ENCODE measurements around the gene SV2B.

The SV2B gene

DNA sequence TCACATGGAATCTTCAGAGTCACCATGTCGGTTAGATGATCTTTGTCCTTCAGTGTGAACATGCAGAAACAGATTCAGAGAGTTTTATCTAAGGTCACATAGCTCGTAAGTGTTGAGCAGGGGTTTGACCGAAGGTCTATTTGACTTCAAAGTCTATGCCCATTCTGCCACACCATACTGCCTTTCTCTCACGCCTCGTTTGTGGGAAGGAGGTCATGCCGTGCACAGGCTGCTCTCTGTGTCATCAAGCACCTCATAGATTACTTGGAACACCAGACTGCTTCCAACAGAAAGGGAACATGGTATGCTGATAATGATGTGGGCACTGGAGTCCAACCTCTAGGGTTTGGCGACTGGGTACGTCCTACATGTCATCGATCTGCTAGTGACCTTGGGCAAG is 128.8 kb downstream of the SV2B start:
- DNase-seq (ENCODE audit: low spot score): no peak
- TF ChIP-seq, protein P1, sequence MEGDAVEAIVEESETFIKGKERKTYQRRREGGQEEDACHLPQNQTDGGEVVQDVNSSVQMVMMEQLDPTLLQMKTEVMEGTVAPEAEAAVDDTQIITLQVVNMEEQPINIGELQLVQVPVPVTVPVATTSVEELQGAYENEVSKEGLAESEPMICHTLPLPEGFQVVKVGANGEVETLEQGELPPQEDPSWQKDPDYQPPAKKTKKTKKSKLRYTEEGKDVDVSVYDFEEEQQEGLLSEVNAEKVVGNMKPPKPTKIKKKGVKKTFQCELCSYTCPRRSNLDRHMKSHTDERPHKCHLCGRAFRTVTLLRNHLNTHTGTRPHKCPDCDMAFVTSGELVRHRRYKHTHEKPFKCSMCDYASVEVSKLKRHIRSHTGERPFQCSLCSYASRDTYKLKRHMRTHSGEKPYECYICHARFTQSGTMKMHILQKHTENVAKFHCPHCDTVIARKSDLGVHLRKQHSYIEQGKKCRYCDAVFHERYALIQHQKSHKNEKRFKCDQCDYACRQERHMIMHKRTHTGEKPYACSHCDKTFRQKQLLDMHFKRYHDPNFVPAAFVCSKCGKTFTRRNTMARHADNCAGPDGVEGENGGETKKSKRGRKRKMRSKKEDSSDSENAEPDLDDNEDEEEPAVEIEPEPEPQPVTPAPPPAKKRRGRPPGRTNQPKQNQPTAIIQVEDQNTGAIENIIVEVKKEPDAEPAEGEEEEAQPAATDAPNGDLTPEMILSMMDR (IDR thresholded peaks at IDR 0.05; ENCODE audit: extremely low read depth, missing control alignments): no peak

DNA sequence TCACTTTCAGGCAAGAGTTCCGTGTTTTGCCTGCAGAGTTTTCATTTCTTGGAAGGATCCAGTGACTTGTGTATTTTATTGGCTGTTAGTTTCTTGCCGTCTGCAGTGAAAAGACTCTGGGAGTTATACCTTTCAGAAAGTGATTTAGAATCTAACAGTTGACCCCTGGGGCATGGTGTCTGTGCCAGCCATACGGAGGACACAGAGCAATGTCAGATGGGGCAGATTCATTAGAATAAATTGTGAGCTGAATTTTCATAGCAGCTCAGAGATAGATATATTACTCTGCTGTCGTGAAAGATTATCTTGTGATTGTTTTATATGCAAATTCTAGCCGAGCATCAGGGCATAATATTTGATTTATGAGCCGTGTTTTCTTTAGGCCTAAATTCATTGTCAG is 131.6 kb downstream of the SV2B start:
- TF ChIP-seq, protein P1 (IDR thresholded peaks at IDR 0.05; ENCODE audit: extremely low read depth, missing control alignments): no peak
- DNase-seq (ENCODE audit: low spot score): no peak

DNA sequence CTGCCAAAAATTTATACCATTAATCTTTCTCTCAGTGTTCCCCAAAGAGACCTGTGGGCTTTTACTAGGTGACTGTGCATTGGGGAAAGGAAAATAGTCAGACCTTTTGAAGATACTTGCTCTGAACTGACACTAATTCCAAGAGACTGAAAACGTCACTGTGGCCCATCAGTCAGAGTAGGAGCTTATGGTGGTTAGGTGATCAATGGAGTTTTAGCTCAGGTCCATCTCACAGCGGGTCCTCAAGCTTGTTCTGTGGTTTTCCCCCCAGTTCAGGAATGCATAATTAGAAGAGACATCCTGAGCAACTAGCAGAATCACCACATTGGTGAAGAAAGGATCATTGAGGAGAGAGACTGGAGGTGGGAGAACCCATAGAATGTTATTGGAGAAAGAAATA is 134.7 kb downstream of the SV2B start:
- DNase-seq (ENCODE audit: low spot score): no peak
- TF ChIP-seq, protein P1 (IDR thresholded peaks at IDR 0.05; ENCODE audit: extremely low read depth, missing control alignments): no peak

DNA sequence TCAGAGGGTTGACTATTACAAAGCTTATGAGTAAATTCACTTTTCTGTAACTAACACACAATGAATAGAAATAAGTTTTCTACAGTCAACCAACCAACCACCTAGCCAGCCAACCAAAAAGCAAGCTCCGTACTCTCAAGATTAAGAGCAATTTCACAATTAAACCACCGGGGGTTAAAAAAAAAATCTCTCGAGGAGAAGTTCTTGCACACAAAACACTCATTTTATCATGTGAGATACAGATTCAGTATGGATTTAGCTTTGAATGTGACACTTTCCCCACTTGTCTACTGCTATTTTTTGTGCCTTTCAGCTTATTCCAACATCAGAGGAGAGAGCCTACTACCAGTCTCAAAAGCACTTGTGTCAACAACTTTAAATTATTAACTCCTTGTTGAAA is 135.3 kb downstream of the SV2B start:
- no peak for DNase-seq (ENCODE audit: low spot score)
- TF ChIP-seq, protein P1 (IDR thresholded peaks at IDR 0.05; ENCODE audit: extremely low read depth, missing control alignments): no peak

DNA sequence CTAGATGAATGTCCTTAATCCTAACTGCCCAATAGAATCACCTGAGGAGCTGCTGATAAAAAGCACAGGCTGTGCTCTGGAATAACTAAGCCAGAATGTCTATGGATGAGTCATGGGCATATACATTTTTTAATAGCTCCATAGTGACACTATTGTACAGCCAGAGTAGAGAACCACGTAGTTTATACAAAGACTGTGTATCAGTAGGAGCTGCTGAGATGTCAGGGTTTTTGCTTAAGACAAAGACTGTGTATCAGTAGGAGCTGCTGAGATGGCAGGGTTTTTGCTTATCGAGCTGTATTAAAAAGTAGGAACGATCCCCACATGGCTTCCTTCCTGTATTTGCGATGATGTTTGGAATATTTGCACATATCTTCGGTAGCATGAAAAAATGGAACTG is 137.4 kb downstream of the SV2B start:
- TF ChIP-seq, protein P1 (IDR thresholded peaks at IDR 0.05; ENCODE audit: extremely low read depth, missing control alignments): no peak
- no peak for DNase-seq (ENCODE audit: low spot score)

DNA sequence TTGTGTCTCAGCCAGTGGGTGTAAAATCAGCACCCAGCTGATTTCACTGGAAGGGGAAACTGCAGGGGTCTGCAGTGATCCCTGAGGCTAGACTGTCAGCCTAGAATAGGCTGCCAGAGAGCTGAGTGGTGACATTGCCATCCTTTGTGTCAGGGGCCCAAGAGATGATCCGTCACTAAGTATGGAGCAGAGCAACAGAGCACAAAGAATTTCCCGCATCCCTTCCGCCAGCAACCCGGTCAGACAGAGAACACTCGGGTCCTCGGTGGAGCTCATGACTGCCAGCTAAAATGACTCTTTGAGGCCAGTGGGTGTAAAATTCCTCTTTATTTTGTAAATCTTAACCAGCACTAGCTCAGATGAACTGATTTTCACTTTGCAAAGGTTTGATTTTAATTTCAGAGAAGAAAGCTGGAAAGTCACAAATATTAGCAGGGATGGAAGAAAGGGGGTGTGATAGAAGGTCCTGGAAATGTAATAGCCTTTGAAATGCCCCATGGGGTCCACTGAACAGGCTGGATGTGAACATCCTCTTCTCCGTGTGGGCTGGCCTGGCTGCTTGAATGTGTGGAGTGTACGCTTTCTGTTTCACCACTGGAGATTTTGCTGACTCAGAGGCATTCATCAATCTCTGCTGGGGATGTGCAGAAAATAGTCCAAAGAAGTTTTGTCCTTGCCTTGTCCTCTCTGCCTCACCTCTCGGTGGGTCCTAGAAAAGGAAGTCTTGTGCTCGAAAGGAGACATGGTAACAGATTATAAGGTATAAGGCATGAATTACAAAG is 138.8 kb downstream of the SV2B start:
- TF ChIP-seq, protein P1 (IDR thresholded peaks at IDR 0.05; ENCODE audit: extremely low read depth, missing control alignments): no peak
- no peak for DNase-seq (ENCODE audit: low spot score)

DNA sequence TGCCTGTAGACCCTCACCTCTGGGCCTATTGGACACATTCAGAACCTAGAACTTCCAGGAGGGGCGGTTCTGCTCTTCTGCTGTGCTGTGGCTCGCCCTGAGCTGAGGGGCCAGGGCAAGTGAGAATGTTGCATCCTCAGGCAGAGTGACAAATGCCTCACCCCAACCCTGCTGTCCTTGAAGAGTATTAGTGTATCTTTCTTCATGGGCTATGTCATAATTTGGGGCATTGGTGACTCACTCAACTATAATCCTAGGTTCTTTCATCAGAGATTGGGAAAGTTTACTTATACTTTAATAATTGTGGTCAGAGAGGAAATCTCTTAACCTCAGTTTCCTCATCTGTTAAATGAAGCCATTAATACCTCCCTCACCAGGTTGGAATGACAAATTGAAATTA is 143.8 kb downstream of the SV2B start:
- no peak for DNase-seq (ENCODE audit: low spot score)
- TF ChIP-seq, protein P1 (IDR thresholded peaks at IDR 0.05; ENCODE audit: extremely low read depth, missing control alignments): no peak

Measured in GM20000 (cell line).